Measurements from ENCODE around the gene IGFN1.

Gene IGFN1

DNA sequence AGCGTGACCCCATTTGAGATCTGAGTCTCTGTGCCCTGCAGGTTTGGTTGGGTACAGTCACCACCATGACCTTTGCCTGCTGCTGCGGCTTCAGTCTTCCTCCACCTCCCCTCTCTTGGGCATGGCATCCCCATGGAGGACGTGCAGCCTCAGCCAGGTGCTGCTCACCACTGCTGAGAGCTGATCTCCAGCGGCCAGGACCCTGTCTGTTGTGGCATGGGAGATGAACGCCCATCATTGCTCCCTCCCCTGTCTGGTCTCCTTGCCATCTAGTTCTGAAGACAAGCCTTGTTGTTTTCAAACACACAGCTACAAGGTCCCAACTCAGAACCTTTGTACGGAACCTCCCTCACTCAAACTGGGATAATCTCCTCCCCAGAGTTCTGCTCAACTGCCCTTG, 73.4 kb downstream of the IGFN1 start:
- H3K27ac ChIP-seq, result peak overlapping the region; percentile 97; the same call in 1 of the 2 replicates
- TF ChIP-seq, protein P1, sequence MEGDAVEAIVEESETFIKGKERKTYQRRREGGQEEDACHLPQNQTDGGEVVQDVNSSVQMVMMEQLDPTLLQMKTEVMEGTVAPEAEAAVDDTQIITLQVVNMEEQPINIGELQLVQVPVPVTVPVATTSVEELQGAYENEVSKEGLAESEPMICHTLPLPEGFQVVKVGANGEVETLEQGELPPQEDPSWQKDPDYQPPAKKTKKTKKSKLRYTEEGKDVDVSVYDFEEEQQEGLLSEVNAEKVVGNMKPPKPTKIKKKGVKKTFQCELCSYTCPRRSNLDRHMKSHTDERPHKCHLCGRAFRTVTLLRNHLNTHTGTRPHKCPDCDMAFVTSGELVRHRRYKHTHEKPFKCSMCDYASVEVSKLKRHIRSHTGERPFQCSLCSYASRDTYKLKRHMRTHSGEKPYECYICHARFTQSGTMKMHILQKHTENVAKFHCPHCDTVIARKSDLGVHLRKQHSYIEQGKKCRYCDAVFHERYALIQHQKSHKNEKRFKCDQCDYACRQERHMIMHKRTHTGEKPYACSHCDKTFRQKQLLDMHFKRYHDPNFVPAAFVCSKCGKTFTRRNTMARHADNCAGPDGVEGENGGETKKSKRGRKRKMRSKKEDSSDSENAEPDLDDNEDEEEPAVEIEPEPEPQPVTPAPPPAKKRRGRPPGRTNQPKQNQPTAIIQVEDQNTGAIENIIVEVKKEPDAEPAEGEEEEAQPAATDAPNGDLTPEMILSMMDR (conservative IDR thresholded peaks at IDR 0.05), result no peak

DNA sequence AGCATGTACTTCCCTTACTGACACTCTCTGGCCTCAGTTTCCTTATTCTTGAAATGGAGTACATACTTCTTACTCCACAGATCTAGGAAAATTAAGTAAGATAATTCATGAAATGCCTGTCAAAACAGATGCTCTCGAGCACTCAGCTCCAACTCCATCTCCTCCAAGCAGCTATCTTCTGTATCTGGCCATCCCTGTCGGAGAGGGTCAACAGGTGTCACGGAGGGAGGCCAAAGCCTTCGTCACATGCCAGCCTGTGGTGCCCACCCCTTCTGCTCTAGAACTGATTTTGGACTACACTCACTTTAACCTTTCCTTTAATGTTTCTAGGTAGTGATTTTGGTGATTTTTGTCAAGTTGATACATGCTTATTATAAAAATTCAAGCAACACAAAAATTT, 73.9 kb downstream of the IGFN1 start:
- TF ChIP-seq, protein P1 (conservative IDR thresholded peaks at IDR 0.05), result no peak
- peak overlapping the region; percentile 97 for H3K27ac ChIP-seq

DNA sequence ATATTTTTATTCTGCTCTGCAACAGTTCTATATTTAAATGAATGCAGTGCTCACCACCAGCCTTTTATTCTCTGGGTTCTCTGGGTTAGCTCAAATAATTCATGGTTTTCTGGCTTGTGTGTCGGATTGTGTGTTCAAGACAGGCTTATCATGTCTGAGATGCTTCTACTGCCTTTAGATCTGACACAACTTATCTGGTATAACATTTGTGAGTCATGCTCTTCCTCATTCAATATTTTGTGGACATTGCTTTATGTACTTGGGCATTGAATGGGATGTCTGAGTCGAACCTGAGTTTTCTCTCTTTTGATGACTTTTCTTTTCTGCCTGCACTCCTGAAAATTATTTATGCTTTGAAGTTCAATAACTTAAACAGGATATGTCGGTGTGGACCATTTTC, 75.1 kb downstream of the IGFN1 start:
- TF ChIP-seq, protein P1 (conservative IDR thresholded peaks at IDR 0.05), result no peak
- peak overlapping the region; percentile 97 for H3K27ac ChIP-seq

DNA sequence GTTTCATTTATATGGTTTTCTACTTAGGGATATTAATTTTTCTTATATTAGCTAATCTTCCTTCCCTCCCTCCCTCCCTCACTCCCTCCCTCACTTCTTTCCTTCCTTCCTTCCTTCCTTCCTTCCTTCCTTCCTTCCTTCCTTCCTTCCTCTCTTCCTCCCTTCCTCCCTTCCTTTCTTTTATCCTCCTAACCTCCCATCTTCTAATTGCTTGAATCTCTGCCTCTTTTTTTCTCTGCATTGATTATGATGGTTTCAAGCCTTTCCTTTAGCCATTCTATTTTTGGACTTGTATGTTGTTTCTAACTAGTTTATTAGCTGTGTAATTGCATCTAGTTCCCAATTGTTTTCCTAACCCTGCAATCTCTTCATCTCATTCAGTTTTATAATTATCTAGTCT, 75.7 kb downstream of the IGFN1 start:
- peak overlapping the region; percentile 97 for H3K27ac ChIP-seq
- TF ChIP-seq, protein P1 (conservative IDR thresholded peaks at IDR 0.05), result no peak

DNA sequence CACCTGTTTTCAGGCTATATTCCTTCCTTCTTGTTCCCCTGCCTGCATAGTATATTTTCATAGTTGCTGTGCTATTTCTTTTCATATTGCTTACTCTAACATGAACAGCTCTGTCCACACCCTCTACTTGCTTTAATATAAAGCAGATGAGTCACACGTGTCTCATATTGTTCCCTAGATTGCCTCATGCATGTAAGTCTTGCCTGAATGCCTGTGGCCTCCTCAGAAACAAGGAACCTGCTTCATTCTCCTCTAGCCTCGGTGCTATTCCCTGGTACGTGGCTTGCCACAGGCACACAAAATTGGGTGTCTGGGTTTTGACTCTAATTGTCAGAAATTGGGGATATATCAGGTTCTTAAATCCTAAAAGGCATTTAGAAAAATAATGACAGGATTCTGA, 76.2 kb downstream of the IGFN1 start:
- peak overlapping the region; percentile 97 for H3K27ac ChIP-seq

DNA sequence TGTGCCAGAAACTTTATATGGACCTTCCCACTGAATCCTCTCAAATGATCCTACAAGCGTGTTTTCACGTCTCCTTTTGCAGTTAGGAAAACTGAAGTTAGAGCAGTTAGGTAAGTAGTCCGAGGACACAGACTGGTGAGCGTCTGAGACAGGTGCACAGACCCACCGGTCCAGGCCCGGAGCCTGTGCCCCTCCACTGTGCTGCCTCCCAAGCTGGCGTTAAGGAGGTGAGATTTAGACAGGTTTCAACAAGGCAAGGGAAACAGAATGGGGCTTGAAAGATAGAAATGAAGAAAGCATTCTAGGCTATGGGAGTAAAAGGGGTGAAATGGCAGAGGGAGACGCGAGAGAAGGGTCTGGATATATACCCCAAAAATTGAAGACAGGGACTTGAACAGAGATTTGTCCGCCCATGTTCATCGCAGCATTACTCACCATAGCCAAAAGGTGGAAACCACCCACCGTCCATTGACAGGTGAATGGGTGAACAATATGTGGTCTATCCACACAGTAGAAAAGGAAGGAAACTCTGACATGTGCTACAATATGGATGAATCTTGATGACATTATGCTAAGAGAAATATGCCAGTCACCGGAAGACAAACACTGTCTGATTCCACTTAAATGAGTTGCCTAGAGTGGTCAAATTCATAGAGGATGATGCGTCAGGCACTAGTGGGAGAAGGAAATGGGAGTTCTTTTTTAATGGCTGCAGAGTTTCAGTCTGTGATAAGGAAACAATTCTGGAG, 77.0 kb downstream of the IGFN1 start:
- H3K27ac ChIP-seq, result peak overlapping the region; percentile 97
- TF ChIP-seq, protein P1 (conservative IDR thresholded peaks at IDR 0.05), result no peak

More for the DNA sequence above, 76.2 kb downstream of the IGFN1 start:
- TF ChIP-seq, protein P1 (conservative IDR thresholded peaks at IDR 0.05), result no peak

DNA sequence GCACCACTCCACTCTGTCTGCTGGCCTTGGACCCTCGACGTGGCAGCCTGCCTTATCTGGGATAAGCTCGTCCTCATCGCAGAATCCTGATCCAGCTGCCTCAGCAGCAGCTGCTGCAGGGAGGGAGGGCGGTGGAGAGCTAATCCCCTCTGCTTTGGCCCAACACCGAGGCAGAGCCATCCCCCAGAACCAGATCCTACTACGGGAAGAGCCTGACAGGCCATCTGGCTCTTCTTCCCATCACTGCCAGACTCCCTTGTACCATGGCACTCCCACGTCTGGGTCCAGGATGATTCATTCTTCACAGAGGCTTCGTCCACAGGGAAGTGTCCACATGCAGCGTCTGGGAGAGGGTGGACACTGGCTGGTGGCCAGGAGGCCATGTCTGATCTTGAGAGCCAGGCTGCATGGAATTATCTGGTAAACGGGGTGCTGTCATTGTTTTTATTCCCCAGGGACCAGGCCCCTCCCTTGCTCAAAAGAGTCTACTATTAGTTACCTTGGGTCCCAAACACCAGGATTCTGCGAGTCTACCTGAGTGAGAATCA, 78.1 kb downstream of the IGFN1 start:
- H3K27ac ChIP-seq, result peak overlapping the region; percentile 97

More for the DNA sequence above, 78.1 kb downstream of the IGFN1 start:
- TF ChIP-seq, protein P1 (conservative IDR thresholded peaks at IDR 0.05), result no peak
